Motor neuron (in vitro differentiated cells): ENCODE data around the gene SIT1. TPM values are rescaled to one million over a fixed set of nuclear protein-coding genes. Genes with fewer than 3 reads are reported as not detected.

Source experiments
- ATAC-seq, 8 experiments: fragments of 200-7000 bp; cut with Tn5 transposase; replicated peaks in 6 of 8; 2 replicates each; pipeline ENCODE4 v1.8.0; 2021; ENCODE audit warnings: mild to moderate bottlenecking in 8 of 8, moderate library complexity in 8 of 8
- H3K27ac ChIP-seq, 2 donors: fragments of 250-450 bp; sonication (Bioruptor Pico); 2 replicates each; pipeline ENCODE4 v1.9.0; 2021; ENCODE audit warnings: antibody characterized with exemption in 2 of 2, mild to moderate bottlenecking in 2 of 2, moderate library complexity in 1 of 2
- H3K4me1 ChIP-seq, 2 donors: fragments of 250-450 bp; sonication (Bioruptor Pico); replicated peaks in 1 of 2; 2 replicates each; pipeline ENCODE4 v1.6.1; 2021; ENCODE audit warnings: antibody characterized with exemption in 2 of 2, mild to moderate bottlenecking in 2 of 2, moderate library complexity in 1 of 2
- H3K4me3 ChIP-seq, 5 donors: fragments of 250-450 bp; sonication (Bioruptor Pico); 2 replicates each; pipeline ENCODE4 v1.9.0; 2021; ENCODE audit warnings: antibody characterized with exemption in 5 of 5, mild to moderate bottlenecking in 5 of 5, moderate library complexity in 4 of 5
- WGBS, 10 experiments: fragments of 450-650 bp; shearing (Covaris generic); methylation state at CpG; one replicate each; pipeline ENCODE4 v1.0.0; 2022; 5-methylcytosine and 5-hydroxymethylcytosine counted together
- in situ Hi-C, 9 experiments: fragments of 400-800 bp; cut with MboI; loops; one replicate each; pipeline ENCODE4 v1.15.0; 2021; ENCODE audit warnings: low sequenced_read_pairs in 9 of 9, low pct_unique_long_range_greater_than_20kb in 2 of 9; ENCODE audit not compliant: unreplicated experiment in 9 of 9
- total RNA-seq, 8 experiments: library from RNA; unstranded; fragments of 300-600 nt; gene quantifications; 2 replicates each; pipeline versions ENCODE4 v1.2.3 to v1.2.4, GENCODE V29; 2022

The SIT1 gene
- total RNA-seq, 8 experiments from 2014 or later, result 0.36 to 0.62 (median 0.46) TPM; not detected in 5

GRCh38 chr9:35664531-35665470 is 14.1 kb upstream of the SIT1 start, which contains the start of gene ARHGEF39:
ARHGEF39 (minus strand) TSS chr9:35665195; CDS start chr9:35665169, 26 bp downstream.
- WGBS, 10 experiments, result 0 to 80% (median 9%) methylated on average over 1 to 4 of the region's 58 CpGs; no CpG with 5 or more reads in 7 of the 10 experiments
- H3K4me1 ChIP-seq, result peaks cover 0 to 6% of the 10 kb centered on the region in 2 donors
- H3K27ac ChIP-seq, result no peak within 1 kb of the TSS
- peak; percentile 93 to 98 (median 94) for ATAC-seq
- in situ Hi-C loops, result no loop called here
- peak within 1 kb of the TSS; percentile 40 to 43 (median 42) for H3K4me3 ChIP-seq

GRCh38 chr9:35662437-35662836 is 11.7 kb upstream of the SIT1 start:
- Histone ChIP-seq H3K4me1 (peaks cover 7 to 12% of the 10 kb centered on the region in 2 donors), H3K4me3 (no peak overlapping the region), H3K27ac (no peak overlapping the region)
- in situ Hi-C loops, result no loop called here
- WGBS, 10 experiments, result 92 to 100% (median 100%) methylated on average over 1 to 5 of the region's 7 CpGs; no CpG with 5 or more reads in 6 of the 10 experiments
- ATAC-seq, result no peak

GRCh38 chr9:35661756-35662350 is 11.1 kb upstream of the SIT1 start:
- WGBS, 10 experiments, result 50 to 100% (median 93%) methylated on average over 1 to 2 of the region's 3 CpGs; no CpG with 5 or more reads in 3 of the 10 experiments
- Histone ChIP-seq H3K4me3 (no peak overlapping the region), H3K27ac (no peak overlapping the region), H3K4me1 (peaks cover 7 to 13% of the 10 kb centered on the region in 2 donors)
- in situ Hi-C loops, result no loop called here
- no peak for ATAC-seq

- H3K4me3 ChIP-seq, result no peak overlapping the region
- WGBS, 10 experiments, result 40 to 100% (median 73%) methylated on average over 1 to 9 of the region's 9 CpGs; no CpG with 5 or more reads in 1 of the 10 experiments
- ATAC-seq, result no peak
- H3K27ac ChIP-seq, result no peak overlapping the region
- peaks cover 16 to 22% of the 10 kb centered on the region in 2 donors for H3K4me1 ChIP-seq
- in situ Hi-C loops, result no loop called here
Observed at GRCh38 chr9:35660966-35661415, 10.3 kb upstream of the SIT1 start.

GRCh38 chr9:35659340-35659739 is 8.6 kb upstream of the SIT1 start:
- in situ Hi-C loops, result no loop called here

GRCh38 chr9:35658968-35659220 is 8.2 kb upstream of the SIT1 start:
- WGBS, 10 experiments, result 0 to 10% (median 0%) methylated on average over 2 of the region's 2 CpGs; no CpG with 5 or more reads in 6 of the 10 experiments
- Histone ChIP-seq H3K4me1 (peaks cover 16% of the 10 kb centered on the region in 2 donors), H3K4me3 (peak overlapping the region; percentile 73 to 87 (median 79)), H3K27ac (peak overlapping the region; percentile 99 to 100)
- peak in 2 of 8 experiments; percentile 5 for ATAC-seq
- in situ Hi-C loops, result no loop called here

More at GRCh38 chr9:35659340-35659739, 8.6 kb upstream of the SIT1 start:
- peak overlapping the region; percentile 73 to 87 (median 79) for H3K4me3 ChIP-seq
- ATAC-seq, result no peak
- peaks cover 16 to 18% of the 10 kb centered on the region in 2 donors for H3K4me1 ChIP-seq
- WGBS, 10 experiments, result 26 to 100% (median 87%) methylated on average over 1 to 3 of the region's 3 CpGs; no CpG with 5 or more reads in 1 of the 10 experiments
- H3K27ac ChIP-seq, result no peak overlapping the region

- ATAC-seq, result peak; percentile 56 to 78 (median 70)
- Histone ChIP-seq H3K27ac (peak within 1 kb of the TSS; percentile 99 to 100), H3K4me3 (peak within 1 kb of the TSS; percentile 73 to 87 (median 79)), H3K4me1 (peaks cover 16% of the 10 kb centered on the region in 2 donors)
- in situ Hi-C loops, result no loop called here
- WGBS, 10 experiments, result 0 to 15% (median 0%) methylated on average over 1 to 23 of the region's 67 CpGs; no CpG with 5 or more reads in 1 of the 10 experiments
Observed at GRCh38 chr9:35658137-35658967, 7.6 kb upstream of the SIT1 start, which contains the start of gene CCDC107. CCDC107 (plus strand) TSS chr9:35658292; CDS start chr9:35658380, 88 bp downstream.

GRCh38 chr9:35657546-35658136 is 6.9 kb upstream of the SIT1 start, which contains the start of gene RMRP:
RMRP (minus strand) TSS chr9:35658019.
- ATAC-seq, result peak; percentile 93 to 94 (median 93)
- 0 to 5% (median 2%) methylated on average over 3 to 29 of the region's 42 CpGs for WGBS, 10 experiments
- in situ Hi-C loops, result no loop called here

GRCh38 chr9:35656831-35657545 is 6.3 kb upstream of the SIT1 start:
- peak in 7 of 8 experiments; percentile 13 to 41 (median 33) for ATAC-seq
- peak overlapping the region; percentile 73 to 87 (median 79) for H3K4me3 ChIP-seq
- in situ Hi-C loops, result no loop called here
- WGBS, 10 experiments, result 13 to 100% (median 71%) methylated on average over 1 to 19 of the region's 25 CpGs
- peaks cover 16% of the 10 kb centered on the region in 2 donors for H3K4me1 ChIP-seq
- H3K27ac ChIP-seq, result peak overlapping the region; percentile 99 to 100

More at GRCh38 chr9:35657546-35658136, 6.9 kb upstream of the SIT1 start, which contains the start of gene RMRP:
- peak within 1 kb of the TSS; percentile 73 to 87 (median 79) for H3K4me3 ChIP-seq
- H3K27ac ChIP-seq, result peak within 1 kb of the TSS; percentile 99 to 100
- peaks cover 16% of the 10 kb centered on the region in 2 donors for H3K4me1 ChIP-seq

- Histone ChIP-seq H3K4me3 (no peak overlapping the region), H3K4me1 (peaks cover 16% of the 10 kb centered on the region in 2 donors), H3K27ac (peak overlapping the region; percentile 45 to 99)
- 70 to 100% (median 92%) methylated on average over 1 to 14 of the region's 17 CpGs; no CpG with 5 or more reads in 3 of the 10 experiments for WGBS, 10 experiments
- no peak for ATAC-seq
- in situ Hi-C loops, result no loop called here
Observed at GRCh38 chr9:35656348-35656747, 5.6 kb upstream of the SIT1 start.

- no peak overlapping the region for H3K27ac ChIP-seq
- H3K4me1 ChIP-seq, result peaks cover 9 to 10% of the 10 kb centered on the region in 2 donors
- 33 to 100% (median 83%) methylated on average over 1 to 2 of the region's 2 CpGs; no CpG with 5 or more reads in 3 of the 10 experiments for WGBS, 10 experiments
- in situ Hi-C loops, result no loop called here
- ATAC-seq, result no peak
- H3K4me3 ChIP-seq, result no peak overlapping the region
Observed at GRCh38 chr9:35653611-35654010, 2.9 kb upstream of the SIT1 start.
